Panc1 (cell line): ENCODE data around the gene PECR. TPM values are rescaled to one million over a fixed set of nuclear protein-coding genes. Genes with fewer than 3 reads are reported as not detected.

Source experiments
- ATAC-seq: fragments of 200-7000 bp; cut with Tn5 transposase; 2 replicates; pipeline ENCODE4 v1.9.1; 2020; ENCODE audit warnings: mild to moderate bottlenecking, moderate library complexity
- BruUV-seq: library from RNA; stranded (reverse); fragments of 400-500 nt; replicated peaks from 2 replicates; lab custom pipeline; 2021; lab: Mats Ljungman, UMichigan
- CTCF ChIA-PET: fragments of 300-600 bp; sonication (Branson Sonifier 250); formaldehyde crosslinking; loops from one replicate; lab custom pipeline; 2022; ENCODE audit warnings: antibody characterized with exemption; lab: Charles Lee
- POLR2A ChIA-PET: fragments of 300-600 bp; sonication (Branson Sonifier 250); formaldehyde crosslinking; loops from one replicate; lab custom pipeline; 2022; ENCODE audit warnings: antibody characterized with exemption; lab: Charles Lee
- DNase-seq: peaks from one replicate; pipeline ENCODE4 v3.0.0-alpha.2; 2010; ENCODE audit warnings: low read depth, low spot score
- H3K27ac ChIP-seq: 2 replicates; pipeline ENCODE4 v1.5.1; 2011; ENCODE audit warnings: mild to moderate bottlenecking, low read length, inconsistent platforms
- H3K27me3 ChIP-seq: fragments of 200-500 bp; sonication (Bioruptor generic); 2 replicates; pipeline ENCODE4 v1.6.0; 2014; ENCODE audit warnings: low read length, inconsistent platforms; ENCODE audit not compliant: control insufficient read depth, insufficient read depth
- H3K36me3 ChIP-seq: fragments of 200-500 bp; sonication (Bioruptor generic); 2 replicates; pipeline ENCODE4 v1.5.1; 2014; ENCODE audit warnings: inconsistent platforms, mild to moderate bottlenecking, low read length, moderate library complexity; ENCODE audit not compliant: control insufficient read depth, insufficient read depth
- H3K4me1 ChIP-seq: 2 replicates; pipeline ENCODE4 v1.5.1; 2011; ENCODE audit warnings: inconsistent platforms, mild to moderate bottlenecking, low read length, moderate library complexity; ENCODE audit not compliant: control insufficient read depth, insufficient read depth
- H3K4me3 ChIP-seq, 2 experiments: 2 replicates each; pipeline ENCODE4 v1.5.1; 2011 to 2012; ENCODE audit warnings: low read depth in 2 of 2, low read length in 2 of 2, mild to moderate bottlenecking in 2 of 2, inconsistent platforms in 1 of 2, moderate library complexity in 1 of 2
- H3K9me3 ChIP-seq: fragments of 200-500 bp; sonication (Bioruptor generic); 2 replicates; pipeline ENCODE4 v1.5.1; 2014; ENCODE audit warnings: low read depth, mild to moderate bottlenecking, inconsistent platforms, low read length, moderate library complexity; ENCODE audit not compliant: control insufficient read depth, insufficient read depth
- CTCF ChIP-seq: fragments of 450-650 bp; IDR thresholded peaks from 2 replicates; pipeline ENCODE4 v1.5.1; 2017; ENCODE audit warnings: mild to moderate bottlenecking
- POLR2AphosphoS5 ChIP-seq: IDR thresholded peaks from 2 replicates; pipeline ENCODE4 v1.6.1; 2012; ENCODE audit warnings: mild to moderate bottlenecking, low read depth, low read length, moderate library complexity
- REST ChIP-seq, 2 experiments: IDR thresholded peaks; 2 replicates each; pipeline ENCODE4 v1.6.1; 2011 to 2012; ENCODE audit warnings: low read depth in 2 of 2, control low read depth in 1 of 2, low read length in 1 of 2, mild to moderate bottlenecking in 1 of 2, moderate library complexity in 1 of 2; ENCODE audit not compliant: insufficient read depth in 1 of 2
- SIN3A ChIP-seq: IDR thresholded peaks from 2 replicates; pipeline ENCODE4 v1.6.1; 2012; ENCODE audit warnings: low read depth, mild to moderate bottlenecking, low read length, moderate library complexity, borderline replicate concordance; ENCODE audit not compliant: insufficient read depth
- TCF7L2 ChIP-seq: IDR thresholded peaks from 2 replicates; pipeline ENCODE4 v1.6.1; 2011; ENCODE audit warnings: mild to moderate bottlenecking, low read depth, low read length, inconsistent platforms
- in situ Hi-C: cut with HindIII; loops from 2 replicates; pipeline ENCODE4 v1.10.0; 2016; ENCODE audit warnings: low sequenced_read_pairs, low pct_unique_long_range_greater_than_20kb
- intact Hi-C: fragments of 100-400 bp; cut with micrococcal nuclease; formaldehyde crosslinking; loops from one replicate; pipeline ENCODE4 v1.10.0; 2022; ENCODE audit not compliant: unreplicated experiment
- total RNA-seq: library from RNA; stranded (reverse); gene quantifications from one replicate; pipeline ENCODE4 v1.2.1, GENCODE V29; 2021; ENCODE audit not compliant: unreplicated experiment

Gene PECR
- total RNA-seq, 1 experiment from 2014 or later = 16.5 TPM

- Histone ChIP-seq H3K4me1 (no peaks in the 10 kb centered on the region), H3K9me3 (no peaks in the 10 kb centered on the region), H3K27me3 (no peaks in the 10 kb centered on the region), H3K36me3 (no peaks in the 10 kb centered on the region), H3K27ac (no peak overlapping the region), H3K4me3 (no peak overlapping the region)
- no peak for DNase-seq
- in situ Hi-C loops = no loop called here
- BruUV-seq = no TSS peak
- ChIA-PET CTCF (no interaction called here), POLR2A (no interaction called here)
- no peak for ATAC-seq
- intact Hi-C loops = no loop called here
- TF ChIP-seq REST (IDR thresholded peaks at IDR 0.05; ENCODE audit: insufficient read depth in 1 of 2, low read depth in 2 of 2, low read length in 1 of 2) = no peak
- TF ChIP-seq SIN3A = no peak
- TF ChIP-seq POLR2AphosphoS5 = no peak
- no peak for TF ChIP-seq TCF7L2
- TF ChIP-seq CTCF = no peak
Observed at GRCh38 chr2:216098421-216099334, 17.1 kb upstream of the PECR start.

GRCh38 chr2:216094701-216095100 lies 13.1 kb upstream of the PECR start:
- intact Hi-C loops = no loop called here
- Histone ChIP-seq H3K27ac (no peak overlapping the region), H3K36me3 (no peaks in the 10 kb centered on the region), H3K9me3 (no peaks in the 10 kb centered on the region), H3K27me3 (no peaks in the 10 kb centered on the region), H3K4me1 (no peaks in the 10 kb centered on the region), H3K4me3 (no peak overlapping the region)
- BruUV-seq = no TSS peak
- in situ Hi-C loops = no loop called here
- ATAC-seq (no peak), DNase-seq (no peak)
- ChIA-PET CTCF (no interaction called here), POLR2A (no interaction called here)
- no peak for TF ChIP-seq SIN3A
- TF ChIP-seq TCF7L2 = no peak
- TF ChIP-seq CTCF = no peak
- TF ChIP-seq POLR2AphosphoS5 = no peak
- no peak for TF ChIP-seq REST (IDR thresholded peaks at IDR 0.05; ENCODE audit: insufficient read depth in 1 of 2, low read depth in 2 of 2, low read length in 1 of 2)
